Retinal pigment epithelial cell (primary cell): Measurements from ENCODE around the gene GTF2H3.
A peak's percentile ranks its signal among the peaks of the same experiment; 100 is the strongest.

Source experiments
- DNase-seq: peaks from one replicate; pipeline ENCODE4 v3.0.0-alpha.2; 2010; ENCODE audit warnings: low read depth
- H3K4me3 ChIP-seq: 2 replicates; pipeline ENCODE4 v1.5.1; 2011; ENCODE audit warnings: mild to moderate bottlenecking, low read length, control low read depth, moderate library complexity
- TF ChIP-seq, protein P1 (sequence below): conservative IDR thresholded peaks from 2 replicates; pipeline ENCODE4 v1.5.1; 2011; ENCODE audit warnings: low read depth, low read length, control low read depth, inconsistent platforms

Gene GTF2H3

DNA sequence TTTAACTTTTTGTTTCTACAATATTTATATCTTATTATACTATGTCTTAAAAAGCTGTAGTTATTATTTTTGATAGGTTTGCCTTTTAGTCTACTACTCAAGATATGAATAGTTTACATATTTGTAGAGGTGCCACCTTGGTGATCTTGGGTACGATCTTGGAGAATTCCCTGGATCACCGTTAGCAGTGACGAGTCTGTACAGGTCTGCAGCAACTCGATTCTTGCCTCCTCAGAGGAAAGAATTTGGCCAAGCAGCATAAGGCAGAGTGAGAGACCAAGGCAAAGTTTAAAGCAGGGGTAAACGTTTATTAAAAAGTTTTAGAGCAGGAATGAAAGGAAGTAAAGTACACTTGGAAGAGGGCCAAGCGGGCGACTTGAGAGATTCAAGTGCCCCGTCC lies 34.1 kb downstream of the GTF2H3 start:
- DNase-seq = no peak
- TF ChIP-seq, protein P1, sequence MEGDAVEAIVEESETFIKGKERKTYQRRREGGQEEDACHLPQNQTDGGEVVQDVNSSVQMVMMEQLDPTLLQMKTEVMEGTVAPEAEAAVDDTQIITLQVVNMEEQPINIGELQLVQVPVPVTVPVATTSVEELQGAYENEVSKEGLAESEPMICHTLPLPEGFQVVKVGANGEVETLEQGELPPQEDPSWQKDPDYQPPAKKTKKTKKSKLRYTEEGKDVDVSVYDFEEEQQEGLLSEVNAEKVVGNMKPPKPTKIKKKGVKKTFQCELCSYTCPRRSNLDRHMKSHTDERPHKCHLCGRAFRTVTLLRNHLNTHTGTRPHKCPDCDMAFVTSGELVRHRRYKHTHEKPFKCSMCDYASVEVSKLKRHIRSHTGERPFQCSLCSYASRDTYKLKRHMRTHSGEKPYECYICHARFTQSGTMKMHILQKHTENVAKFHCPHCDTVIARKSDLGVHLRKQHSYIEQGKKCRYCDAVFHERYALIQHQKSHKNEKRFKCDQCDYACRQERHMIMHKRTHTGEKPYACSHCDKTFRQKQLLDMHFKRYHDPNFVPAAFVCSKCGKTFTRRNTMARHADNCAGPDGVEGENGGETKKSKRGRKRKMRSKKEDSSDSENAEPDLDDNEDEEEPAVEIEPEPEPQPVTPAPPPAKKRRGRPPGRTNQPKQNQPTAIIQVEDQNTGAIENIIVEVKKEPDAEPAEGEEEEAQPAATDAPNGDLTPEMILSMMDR = no peak
- H3K4me3 ChIP-seq = no peak overlapping the region

DNA sequence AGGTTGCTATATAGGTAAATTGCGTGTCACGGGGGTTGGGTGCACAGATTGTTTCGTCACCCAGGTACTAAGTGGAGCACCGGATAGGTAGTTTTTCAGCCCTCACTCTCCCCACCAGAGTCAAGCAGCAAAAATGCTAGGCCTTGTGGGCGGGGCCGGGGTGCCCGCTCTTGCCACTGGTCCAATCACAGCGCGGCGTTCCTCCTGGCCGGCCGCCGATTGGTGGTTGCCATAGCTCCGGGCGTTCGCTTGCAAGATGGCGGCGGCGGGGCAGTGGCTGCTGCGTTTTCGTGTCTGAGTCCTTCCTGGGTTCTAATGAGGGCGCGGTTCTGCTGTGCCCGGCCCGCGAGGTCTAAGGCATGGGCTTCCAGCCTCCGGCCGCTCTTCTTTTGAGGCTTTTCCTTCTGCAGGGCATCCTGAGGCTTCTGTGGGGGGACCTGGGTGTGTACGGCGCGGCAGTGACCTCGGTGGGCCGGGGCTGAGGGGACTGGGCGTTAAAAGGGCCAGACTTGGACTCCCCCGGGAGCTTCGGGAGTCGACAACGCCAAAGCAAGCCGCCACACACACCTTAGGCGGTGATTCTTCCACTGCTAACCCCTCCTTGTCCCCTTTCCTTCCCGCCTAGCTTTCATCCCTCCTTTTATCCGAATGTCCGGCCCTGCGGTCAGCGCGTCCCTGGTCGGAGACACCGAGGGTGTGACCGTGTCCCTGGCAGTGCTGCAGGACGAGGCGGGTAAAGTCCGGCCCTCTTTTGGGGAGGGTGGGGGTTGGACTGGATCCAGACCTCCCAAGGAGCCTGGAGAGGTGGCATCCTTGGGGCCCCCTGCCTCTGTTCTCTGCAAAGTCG lies 37.5 kb downstream of the GTF2H3 start, which contains the start of gene TCTN2:
TCTN2 (plus strand) TSS at position 232 of the 847 bp plus-strand sequence; CDS start at position 360, 128 bp downstream.
- TF ChIP-seq, protein P1 = no peak
- peak; percentile 60 for DNase-seq
- H3K4me3 ChIP-seq = peak within 1 kb of the TSS; percentile 91

DNA sequence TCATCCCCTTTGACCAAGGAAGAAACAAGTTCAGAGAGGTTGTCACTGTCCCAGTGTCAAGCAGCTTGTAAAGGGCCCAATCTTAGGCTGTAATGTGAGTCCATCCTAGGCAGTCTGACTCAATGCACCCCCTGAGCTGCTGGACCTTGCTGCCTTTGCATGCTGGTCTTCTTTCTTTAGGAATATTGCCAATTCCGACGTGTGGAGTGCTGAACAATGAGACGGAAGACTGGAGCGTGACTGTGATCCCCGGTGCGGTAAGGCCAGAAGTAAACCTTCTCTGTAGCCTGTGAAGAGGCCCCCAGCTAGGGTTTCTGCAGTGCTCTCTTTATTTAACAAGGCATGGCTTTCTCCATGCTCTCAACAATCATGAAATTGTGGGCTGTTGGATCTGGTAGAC lies 38.2 kb downstream of the GTF2H3 start:
- peak overlapping the region; percentile 91 for H3K4me3 ChIP-seq
- DNase-seq = no peak
- TF ChIP-seq, protein P1 = no peak

DNA sequence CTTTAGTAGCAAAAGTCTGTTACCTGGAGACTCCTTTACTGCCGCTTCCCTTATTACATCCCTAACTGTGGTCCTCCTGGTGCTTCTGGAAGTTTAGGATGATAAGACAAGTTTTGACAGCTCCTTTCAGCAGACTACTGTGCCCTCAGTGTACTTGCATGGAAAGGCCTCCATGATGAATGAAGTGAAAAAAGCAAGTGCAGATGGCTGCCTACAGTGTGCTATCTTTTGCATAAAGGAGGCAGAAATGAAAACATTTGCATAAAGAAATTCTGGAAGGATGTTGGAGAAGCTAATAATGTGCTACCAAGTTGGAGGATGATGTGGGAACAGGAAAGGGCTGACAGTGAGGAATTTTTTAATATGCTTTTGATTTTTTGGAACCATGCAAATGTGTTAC lies 41.8 kb downstream of the GTF2H3 start:
- DNase-seq = no peak
- TF ChIP-seq, protein P1 = no peak
- no peak overlapping the region for H3K4me3 ChIP-seq

DNA sequence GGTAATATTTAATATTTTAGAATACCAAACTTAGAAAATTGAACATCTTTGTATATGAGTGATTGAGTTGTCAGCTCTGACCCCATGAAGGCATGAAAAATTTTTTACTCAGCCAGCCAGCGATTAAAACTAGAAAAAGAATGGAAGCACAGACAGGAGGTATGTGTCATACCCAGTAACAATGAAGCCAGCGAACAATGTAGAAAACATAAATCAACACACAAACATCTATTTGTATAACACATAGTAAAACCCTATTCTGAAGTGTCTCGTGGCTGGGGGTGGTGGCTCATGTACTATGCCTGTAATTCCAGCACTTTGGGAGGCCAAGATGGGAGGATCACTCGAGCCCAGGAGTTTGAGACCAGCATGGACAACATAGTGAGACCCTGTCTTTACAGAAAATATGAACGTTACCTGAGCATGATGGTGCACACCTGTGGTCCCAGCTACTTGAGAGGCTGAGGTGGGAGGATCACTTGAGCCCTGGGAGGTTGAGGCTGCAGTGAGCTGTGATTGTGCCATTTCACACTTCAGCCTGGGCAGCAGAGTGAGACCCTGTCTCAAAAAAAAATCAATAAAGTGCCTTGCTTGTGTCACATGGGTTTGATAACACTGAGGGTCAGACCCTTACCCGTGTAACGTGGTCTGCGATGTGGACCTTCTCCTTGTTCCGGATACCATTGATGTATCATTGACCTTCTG lies 43.1 kb downstream of the GTF2H3 start:
- DNase-seq = no peak
- TF ChIP-seq, protein P1 = no peak
- no peak overlapping the region for H3K4me3 ChIP-seq

DNA sequence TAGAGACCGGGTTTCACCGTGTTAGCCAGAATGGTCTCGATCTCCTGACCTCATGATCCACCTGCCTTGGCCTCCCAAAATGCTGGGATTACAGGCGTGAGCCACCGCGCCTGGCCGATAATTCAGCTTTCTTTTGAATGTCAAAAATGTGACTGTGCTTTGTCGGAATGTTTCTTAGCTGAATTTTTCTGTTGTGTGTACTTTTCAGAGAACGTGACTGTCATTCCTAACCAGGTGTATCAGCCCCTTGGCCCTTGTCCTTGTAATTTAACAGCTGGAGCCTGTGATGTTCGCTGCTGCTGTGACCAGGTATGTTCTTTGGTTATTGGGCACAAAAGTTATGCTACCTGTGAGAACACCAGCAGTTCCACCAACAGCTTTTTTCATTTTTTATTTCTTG lies 45.4 kb downstream of the GTF2H3 start:
- no peak for DNase-seq
- TF ChIP-seq, protein P1 = no peak
- H3K4me3 ChIP-seq = no peak overlapping the region

DNA sequence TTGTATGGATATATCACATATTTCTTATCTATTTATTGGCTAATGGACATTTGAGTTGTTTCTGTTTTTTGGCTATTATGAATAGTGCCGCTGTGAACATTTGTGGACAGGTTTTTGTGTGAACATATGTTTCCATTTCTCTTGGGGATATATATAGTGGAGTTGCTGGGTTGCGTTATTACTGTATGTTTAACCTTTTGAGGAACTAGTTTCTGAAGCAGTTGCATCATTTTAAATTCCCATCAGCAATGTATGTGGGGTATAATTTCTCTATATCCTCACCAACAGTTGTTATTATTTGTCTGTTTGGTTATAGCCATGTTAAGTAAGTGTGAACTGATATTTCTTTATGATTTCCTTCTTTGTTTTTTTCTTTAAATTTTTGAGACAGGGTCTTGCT lies 48.0 kb downstream of the GTF2H3 start:
- H3K4me3 ChIP-seq = no peak overlapping the region
- TF ChIP-seq, protein P1 = no peak
- no peak for DNase-seq
